GM12878 (cell line): Measurements from ENCODE around the gene TAGLN.

Experiments used
- CEBPB ChIP-seq, 2 experiments: fragments of 150-350 bp in 1 of 2; IDR thresholded peaks; 2 replicates each; pipeline ENCODE4 v1.6.1; 2012 to 2014; ENCODE audit warnings: low read depth in 2 of 2, low read length in 2 of 2, borderline replicate concordance in 1 of 2, inconsistent platforms in 1 of 2
- CHD2 ChIP-seq: IDR thresholded peaks from 2 replicates; pipeline ENCODE4 v1.6.1; 2011; ENCODE audit warnings: low read depth, low read length, improper control_type of control experiment, borderline replicate concordance
- CTCF ChIP-seq, 3 experiments: IDR thresholded peaks in 2 of 3; conservative IDR thresholded peaks in 1 of 3; 2 replicates each; pipeline ENCODE4 v1.5.1; 2011; ENCODE audit warnings: low read depth in 3 of 3, low read length in 3 of 3, mild to moderate bottlenecking in 3 of 3, control low read depth in 2 of 3, moderate library complexity in 2 of 3, inconsistent platforms in 1 of 3, mixed read lengths in 1 of 3; ENCODE audit not compliant: control insufficient read depth in 2 of 3, insufficient read depth in 1 of 3; ENCODE audit errors: extremely low read depth in 1 of 3
- FOXK2 ChIP-seq: fragments of 450-650 bp; IDR thresholded peaks from 2 replicates; pipeline ENCODE4 v1.6.1; 2017; ENCODE audit warnings: mild to moderate bottlenecking, moderate library complexity
- TAF1 ChIP-seq: IDR thresholded peaks from 2 replicates; pipeline ENCODE4 v1.6.1; 2011; ENCODE audit warnings: mild to moderate bottlenecking, low read depth, low read length, borderline replicate concordance

- TF ChIP-seq CHD2 (no peak), CTCF (IDR thresholded peaks at IDR 0.05 in 2 of 3, conservative IDR thresholded peaks at IDR 0.05 in 1 of 3; ENCODE audit: control insufficient read depth in 2 of 3, extremely low read depth in 1 of 3, insufficient read depth in 1 of 3, low read depth in 3 of 3, low read length in 3 of 3) (no peak), FOXK2 (no peak), TAF1 (no peak), CEBPB (IDR thresholded peaks at IDR 0.05; ENCODE audit: borderline replicate concordance in 1 of 2, low read depth in 2 of 2, low read length in 2 of 2) (no peak)
Measured at GRCh38 chr11:117177534-117178209, 21.5 kb upstream of the TAGLN start.
